ENCODE results near the gene PPFIA1.

GRCh38 chr11:70282012-70282411, 11.5 kb downstream of the PPFIA1 start:
- TF ChIP-seq POLR2A (IDR thresholded peaks at IDR 0.05) (no peak), CTCF (IDR thresholded peaks at IDR 0.05) (no peak)

All from right lobe of liver (tissue), 4 donors.